HepG2 (cell line): ENCODE data around the gene CYP19A1. TPM values are rescaled to one million over a fixed set of nuclear protein-coding genes. Genes with fewer than 3 reads are reported as not detected.
A peak's percentile ranks its signal among the peaks of the same experiment; 100 is the strongest.

Source experiments
- ARNT2 ChIP-seq: sonication (generic); formaldehyde crosslinking; IDR thresholded peaks from 2 replicates; pipeline ENCODE4 v1.8.0; 2022; ENCODE audit warnings: mild to moderate bottlenecking, low read depth, missing genetic modification reagents, moderate library complexity
- BATF2 ChIP-seq: sonication (generic); formaldehyde crosslinking; IDR thresholded peaks from 2 replicates; pipeline ENCODE4 v1.8.0; 2022; ENCODE audit warnings: mild to moderate bottlenecking, missing genetic modification reagents, moderate library complexity
- BRF2 ChIP-seq: sonication (generic); formaldehyde crosslinking; IDR thresholded peaks from 2 replicates; pipeline ENCODE4 v1.8.1; 2022; ENCODE audit warnings: mild to moderate bottlenecking, missing genetic modification reagents
- DMAP1 ChIP-seq: IDR thresholded peaks from 2 replicates; pipeline ENCODE4 v1.6.1; 2016
- DMTF1 ChIP-seq: sonication (generic); formaldehyde crosslinking; IDR thresholded peaks from 2 replicates; pipeline ENCODE4 v1.4.0; 2020; ENCODE audit warnings: mild to moderate bottlenecking, missing genetic modification reagents
- FLYWCH1 ChIP-seq: sonication (generic); formaldehyde crosslinking; IDR thresholded peaks from 2 replicates; pipeline ENCODE4 v1.8.1; 2023; ENCODE audit warnings: mild to moderate bottlenecking, missing genetic modification reagents
- GTF2F1 ChIP-seq: fragments of 150-350 bp; IDR thresholded peaks from 2 replicates; pipeline ENCODE4 v1.6.1; 2014; ENCODE audit warnings: low read length
- HOXA5 ChIP-seq: sonication (generic); formaldehyde crosslinking; IDR thresholded peaks from 2 replicates; pipeline ENCODE4 v1.4.0; 2020; ENCODE audit warnings: missing genetic modification reagents
- MTA1 ChIP-seq: sonication (generic); formaldehyde crosslinking; IDR thresholded peaks from 2 replicates; pipeline ENCODE4 v1.4.0; 2020; ENCODE audit warnings: missing genetic modification reagents, mild to moderate bottlenecking, borderline replicate concordance
- MTA3 ChIP-seq: sonication (generic); formaldehyde crosslinking; IDR thresholded peaks from 2 replicates; pipeline ENCODE4 v1.4.0; 2020; ENCODE audit warnings: missing genetic modification reagents
- NONO ChIP-seq, 2 experiments: fragments of 450-650 bp in 1 of 2; sonication (generic) in 1 of 2; formaldehyde crosslinking in 1 of 2; IDR thresholded peaks in 1 of 2; conservative IDR thresholded peaks in 1 of 2; 2 replicates each; pipeline versions ENCODE4 v1.6.1 to v1.8.0; 2017 to 2022; ENCODE audit warnings: mild to moderate bottlenecking in 1 of 2, missing genetic modification reagents in 1 of 2, moderate library complexity in 1 of 2
- RXRA ChIP-seq: sonication (generic); formaldehyde crosslinking; IDR thresholded peaks from 2 replicates; pipeline ENCODE4 v1.5.1; 2020; ENCODE audit warnings: missing genetic modification reagents
- SSRP1 ChIP-seq: IDR thresholded peaks from 2 replicates; pipeline ENCODE4 v1.6.1; 2016; ENCODE audit warnings: control low read depth
- TEAD3 ChIP-seq: optimal IDR thresholded peaks from 2 replicates; pipeline ENCODE3; 2016; ENCODE audit warnings: borderline replicate concordance
- YY1 ChIP-seq: IDR thresholded peaks from 2 replicates; pipeline ENCODE4 v1.6.1; 2011; ENCODE audit warnings: low read length, low read depth, moderate library complexity, mild to moderate bottlenecking; ENCODE audit not compliant: insufficient read depth, insufficient replicate concordance
- ZBTB25 ChIP-seq: IDR thresholded peaks from 2 replicates; pipeline ENCODE4 v1.6.1; 2018; ENCODE audit warnings: missing genetic modification reagents
- ZNF101 ChIP-seq: sonication (generic); formaldehyde crosslinking; IDR thresholded peaks from 2 replicates; pipeline ENCODE4 v1.4.0; 2020; ENCODE audit warnings: mild to moderate bottlenecking, low read depth, missing genetic modification reagents, borderline replicate concordance
- ZNF558 ChIP-seq: sonication (generic); formaldehyde crosslinking; IDR thresholded peaks from 2 replicates; pipeline ENCODE4 v1.9.0; 2022; ENCODE audit warnings: mild to moderate bottlenecking, missing genetic modification reagents, borderline replicate concordance
- ZNF563 ChIP-seq: sonication (generic); formaldehyde crosslinking; IDR thresholded peaks from 2 replicates; pipeline ENCODE4 v1.8.0; 2022; ENCODE audit warnings: mild to moderate bottlenecking, moderate library complexity, missing genetic modification reagents
- ZNF564 ChIP-seq: sonication (generic); formaldehyde crosslinking; IDR thresholded peaks from 2 replicates; pipeline ENCODE4 v1.8.1; 2023; ENCODE audit warnings: mild to moderate bottlenecking, missing genetic modification reagents
- ZNF724P ChIP-seq: sonication (generic); formaldehyde crosslinking; IDR thresholded peaks from 2 replicates; pipeline ENCODE4 v1.8.0; 2022; ENCODE audit warnings: missing genetic modification reagents, borderline replicate concordance
- ZSCAN21 ChIP-seq: sonication (generic); formaldehyde crosslinking; IDR thresholded peaks from 2 replicates; pipeline ENCODE4 v1.8.0; 2022; ENCODE audit warnings: mild to moderate bottlenecking, missing genetic modification reagents, moderate library complexity, borderline replicate concordance
- polyA plus RNA-seq, 8 experiments: library from polyadenylated mRNA; depleted of rRNA in 3 of 8; stranded (reverse) in 7 of 8; unstranded in 1 of 8; fragments of >200 nt; fragmentation: Illumina TruSeq in 4 of 8; extraction: Trizol in 4 of 8; gene quantifications; 2 replicates each; pipeline versions ENCODE4 v1.2.1 to v1.2.3, GENCODE V29; 2011 to 2016; ENCODE audit warnings: low read depth in 4 of 8, missing spikeins in 1 of 8, mixed read lengths in 1 of 8; ENCODE audit not compliant: insufficient read depth in 1 of 8
- total RNA-seq, 5 experiments: library from RNA; depleted of rRNA; stranded (reverse); fragments of >200 nt; fragmentation: Illumina TruSeq; extraction: Trizol; gene quantifications; 2 replicates each; pipeline ENCODE4 v1.2.3, GENCODE V29; 2016; ENCODE audit warnings: low read depth in 1 of 5

Gene CYP19A1
- total and polyA plus RNA-seq, 2 of the 13 experiments (the other 11 are each of a cell fraction or from before 2014, with no cell fraction given): 10.9 to 23.0 TPM

GRCh38 chr15:51314391-51315337, 23.7 kb downstream of the CYP19A1 start (continued):
- TF ChIP-seq ZBTB25 (CRISPR knock-in tag) (no peak; the same call in 1 of the 2 replicates), ZSCAN21 (CRISPR knock-in tag) (no peak), RXRA (peak; percentile 49; the same call in 1 of the 2 replicates), ZNF724P (no peak), YY1 (no peak), DMTF1 (CRISPR knock-in tag) (no peak), ARNT2 (CRISPR knock-in tag) (peak; percentile 66; the same call in 1 of the 2 replicates), ZNF558 (CRISPR knock-in tag) (no peak), FLYWCH1 (no peak), BRF2 (CRISPR knock-in tag) (no peak), MTA1 (CRISPR knock-in tag) (peak; percentile 45; the same call in 1 of the 2 replicates), MTA3 (CRISPR knock-in tag) (no peak), DMAP1 (CRISPR knock-in tag) (peak; percentile 52), GTF2F1 (no peak), HOXA5 (CRISPR knock-in tag) (no peak), TEAD3 (CRISPR knock-in tag) (peak; percentile 83), NONO (IDR thresholded peaks at IDR 0.05) (no peak), NONO (CRISPR knock-in tag; conservative IDR thresholded peaks at IDR 0.05) (peak; percentile 79), SSRP1 (CRISPR knock-in tag) (peak; percentile 58; the same call in 1 of the 2 replicates), ZNF563 (CRISPR knock-in tag) (no peak), ZNF564 (CRISPR knock-in tag) (no peak), BATF2 (CRISPR knock-in tag) (no peak), ZNF101 (CRISPR knock-in tag) (no peak)
